ENCODE results near the gene KRTCAP2. TPM values are rescaled to one million over a fixed set of nuclear protein-coding genes. Genes with fewer than 3 reads are reported as not detected.

The KRTCAP2 gene
- total RNA-seq, 1 donor from 2014 or later, result 221 TPM

GRCh38 chr1:155184835-155185782, 12.0 kb upstream of the KRTCAP2 start:
- intact Hi-C loops (cut with micrococcal nuclease), result no loop called here

- intact Hi-C loops (cut with micrococcal nuclease), result no loop called here
Measured at GRCh38 chr1:155184351-155184811, 11.3 kb upstream of the KRTCAP2 start.

DNA sequence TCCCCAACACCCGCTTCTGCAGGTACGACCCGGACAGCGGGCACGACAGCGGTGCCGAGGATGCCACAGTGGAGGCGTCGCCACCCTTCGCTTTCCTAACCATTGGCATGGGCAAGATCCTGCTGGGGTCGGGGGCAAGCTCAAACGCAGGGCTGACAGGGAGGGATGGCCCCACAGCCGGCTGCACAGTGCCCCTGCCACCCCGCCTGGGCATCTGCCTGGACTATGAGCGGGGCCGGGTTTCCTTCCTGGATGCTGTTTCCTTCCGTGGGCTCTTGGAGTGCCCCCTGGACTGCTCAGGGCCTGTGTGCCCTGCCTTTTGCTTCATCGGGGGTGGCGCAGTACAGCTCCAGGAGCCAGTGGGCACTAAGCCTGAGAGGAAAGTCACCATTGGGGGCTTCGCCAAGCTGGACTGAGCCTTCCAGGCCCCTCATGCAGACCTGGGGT, 10.7 kb upstream of the KRTCAP2 start:
- intact Hi-C loops (cut with micrococcal nuclease), result no loop called here

DNA sequence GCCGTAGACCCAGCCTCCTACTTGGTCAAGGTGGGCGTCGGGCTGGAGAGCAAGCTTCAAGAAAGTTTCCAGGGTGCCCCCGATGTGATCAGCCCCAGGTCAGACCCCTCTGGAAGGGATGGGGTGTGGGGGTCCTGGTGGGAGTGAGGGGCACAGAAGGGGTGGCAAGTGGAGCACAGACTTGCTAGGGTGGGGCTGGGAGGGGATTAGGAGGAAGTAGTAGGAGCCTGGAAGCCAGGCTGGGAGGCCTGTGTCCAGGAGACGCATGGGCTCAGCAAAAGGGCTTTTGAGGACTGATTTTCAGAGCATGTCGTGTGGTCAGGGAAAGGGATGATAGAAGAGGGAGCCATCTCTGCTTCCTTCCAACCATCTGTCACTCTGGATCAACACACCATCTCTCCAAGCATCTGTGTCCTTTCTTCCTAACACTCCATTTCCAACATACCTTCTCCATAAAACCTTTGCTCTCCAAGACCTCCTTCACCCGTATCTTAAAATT, 9.0 kb upstream of the KRTCAP2 start:
- intact Hi-C loops (cut with micrococcal nuclease), result no loop called here

DNA sequence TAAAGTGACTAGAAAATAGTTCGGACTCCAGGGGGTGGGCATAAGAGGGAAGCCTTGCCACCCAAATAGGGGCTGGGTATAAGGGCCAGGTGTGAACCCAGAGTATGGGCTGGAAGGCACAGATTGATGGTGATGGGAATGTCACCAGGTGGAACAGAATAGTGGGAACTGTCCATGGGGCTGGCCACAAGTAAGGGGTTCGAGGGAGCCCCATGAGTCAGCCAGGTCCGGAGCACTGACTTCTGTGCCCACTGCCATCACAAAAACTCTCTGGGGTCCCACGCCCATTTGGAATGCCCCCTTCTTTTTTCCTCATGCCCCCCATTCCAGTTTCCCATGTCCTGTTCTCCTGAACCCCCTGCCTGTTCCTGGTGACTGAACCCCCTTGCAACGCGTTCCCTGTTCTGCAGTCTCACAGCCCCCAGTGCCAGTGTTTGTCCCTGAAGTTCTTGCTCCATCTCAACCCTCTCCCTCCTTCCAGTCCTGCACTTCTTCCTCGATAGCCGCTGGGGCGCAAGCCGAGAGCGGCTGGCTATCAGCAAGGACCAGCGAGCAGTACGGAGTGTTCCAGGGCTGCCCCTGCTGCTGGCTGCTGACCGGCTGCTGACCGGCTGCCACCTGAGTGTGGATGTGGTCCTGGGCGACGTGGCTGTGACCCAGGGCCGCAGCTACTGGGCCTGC, 8.4 kb upstream of the KRTCAP2 start:
- intact Hi-C loops (cut with micrococcal nuclease), result no loop called here

DNA sequence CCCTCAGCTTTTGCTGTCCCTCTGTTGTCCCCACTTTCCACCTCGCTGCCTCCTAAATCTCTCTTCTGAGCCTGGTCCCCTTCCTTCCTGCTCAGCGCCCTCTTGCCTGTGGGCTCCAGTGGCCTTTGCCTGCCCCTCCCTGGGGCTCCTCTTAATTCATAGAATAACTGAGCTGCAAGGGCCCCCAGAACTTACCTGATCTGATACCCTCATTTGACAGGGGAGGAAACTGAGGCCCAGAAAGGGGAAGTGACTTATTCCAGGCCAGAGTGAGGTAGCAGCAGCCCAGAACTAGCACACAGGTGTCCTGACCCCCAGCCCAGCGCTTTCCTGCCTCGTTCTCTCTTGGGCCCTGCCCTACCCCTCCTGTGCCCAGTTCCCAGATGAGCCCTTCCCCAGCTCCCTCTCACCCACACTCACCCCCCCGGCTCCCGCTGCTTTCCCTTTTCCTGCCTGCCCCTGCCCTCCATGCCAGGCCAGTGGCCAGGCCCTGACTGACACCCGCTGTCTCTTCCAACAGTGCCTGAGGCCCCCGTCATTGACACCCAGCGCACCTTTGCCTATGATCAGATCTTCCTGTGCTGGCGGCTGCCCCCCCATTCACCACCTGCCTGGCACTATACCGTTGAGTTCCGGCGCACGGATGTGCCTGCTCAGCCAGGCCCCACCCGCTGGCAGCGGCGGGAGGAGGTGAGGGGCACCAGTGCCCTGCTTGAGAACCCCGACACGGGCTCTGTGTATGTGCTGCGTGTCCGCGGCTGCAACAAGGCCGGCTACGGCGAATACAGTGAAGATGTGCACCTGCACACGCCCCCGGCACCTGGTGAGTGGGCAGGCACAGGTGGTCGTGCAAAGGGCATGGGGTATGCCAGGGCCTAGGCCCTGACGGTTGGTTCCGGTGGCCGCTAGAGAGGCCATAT, 6.3 kb upstream of the KRTCAP2 start:
- intact Hi-C loops (cut with micrococcal nuclease), result loop anchor here (10.0 kb wide), 1 partner anchor 205 kb away; the partner anchor contains the start of genes CKS1B and SHC1

- intact Hi-C loops (cut with micrococcal nuclease), result loop anchor here (10.0 kb wide), 1 partner anchor 204 kb away; the partner anchor contains the start of genes CKS1B and SHC1
Measured at GRCh38 chr1:155178441-155179111, 5.5 kb upstream of the KRTCAP2 start.

DNA sequence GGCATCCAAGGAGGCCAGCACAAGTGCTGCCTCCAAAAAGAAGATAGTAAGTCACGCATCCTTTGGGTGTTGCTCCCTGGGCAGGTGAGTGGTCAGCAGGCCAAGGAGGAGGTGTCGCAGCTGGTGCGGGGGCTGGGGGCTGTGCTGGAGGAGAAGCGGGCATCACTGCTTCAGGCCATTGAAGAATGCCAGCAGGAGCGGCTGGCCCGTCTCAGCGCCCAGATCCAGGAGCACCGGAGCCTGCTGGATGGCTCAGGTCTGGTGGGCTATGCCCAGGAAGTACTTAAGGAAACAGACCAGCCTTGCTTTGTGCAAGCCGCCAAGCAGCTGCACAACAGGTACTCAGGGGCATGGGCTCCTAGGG, 4.8 kb upstream of the KRTCAP2 start:
- intact Hi-C loops (cut with micrococcal nuclease), result loop anchor here (2.0 to 10.0 kb wide), 2 partner anchors 29 to 203 kb away; partner anchors contain the start of genes CKS1B, SHC1 and THBS3

GRCh38 chr1:155177192-155177917, 4.3 kb upstream of the KRTCAP2 start:
- intact Hi-C loops (cut with micrococcal nuclease), result loop anchor here (2.0 to 10.0 kb wide), 2 partner anchors 29 to 203 kb away; partner anchors contain the start of genes CKS1B, SHC1 and THBS3

GRCh38 chr1:155176544-155177071, 3.5 kb upstream of the KRTCAP2 start:
- intact Hi-C loops (cut with micrococcal nuclease), result loop anchor here (1.0 to 10.0 kb wide), 5 partner anchors 18 to 202 kb away; partner anchors contain the start of genes CKS1B, SHC1 and THBS3

- intact Hi-C loops (cut with micrococcal nuclease), result loop anchor here (1.0 to 10.0 kb wide), 5 partner anchors 18 to 201 kb away; partner anchors contain the start of genes CKS1B, SHC1 and THBS3
Measured at GRCh38 chr1:155175927-155176371, 2.8 kb upstream of the KRTCAP2 start.

- intact Hi-C loops (cut with micrococcal nuclease), result loop anchor here (10.0 kb wide), 1 partner anchor 201 kb away; the partner anchor contains the start of genes CKS1B and SHC1
Measured at GRCh38 chr1:155175281-155175926, 2.3 kb upstream of the KRTCAP2 start.

GRCh38 chr1:155174324-155175280, 1.5 kb upstream of the KRTCAP2 start:
- intact Hi-C loops (cut with micrococcal nuclease), result loop anchor here (10.0 kb wide), 1 partner anchor 200 kb away; the partner anchor contains the start of genes CKS1B and SHC1

DNA sequence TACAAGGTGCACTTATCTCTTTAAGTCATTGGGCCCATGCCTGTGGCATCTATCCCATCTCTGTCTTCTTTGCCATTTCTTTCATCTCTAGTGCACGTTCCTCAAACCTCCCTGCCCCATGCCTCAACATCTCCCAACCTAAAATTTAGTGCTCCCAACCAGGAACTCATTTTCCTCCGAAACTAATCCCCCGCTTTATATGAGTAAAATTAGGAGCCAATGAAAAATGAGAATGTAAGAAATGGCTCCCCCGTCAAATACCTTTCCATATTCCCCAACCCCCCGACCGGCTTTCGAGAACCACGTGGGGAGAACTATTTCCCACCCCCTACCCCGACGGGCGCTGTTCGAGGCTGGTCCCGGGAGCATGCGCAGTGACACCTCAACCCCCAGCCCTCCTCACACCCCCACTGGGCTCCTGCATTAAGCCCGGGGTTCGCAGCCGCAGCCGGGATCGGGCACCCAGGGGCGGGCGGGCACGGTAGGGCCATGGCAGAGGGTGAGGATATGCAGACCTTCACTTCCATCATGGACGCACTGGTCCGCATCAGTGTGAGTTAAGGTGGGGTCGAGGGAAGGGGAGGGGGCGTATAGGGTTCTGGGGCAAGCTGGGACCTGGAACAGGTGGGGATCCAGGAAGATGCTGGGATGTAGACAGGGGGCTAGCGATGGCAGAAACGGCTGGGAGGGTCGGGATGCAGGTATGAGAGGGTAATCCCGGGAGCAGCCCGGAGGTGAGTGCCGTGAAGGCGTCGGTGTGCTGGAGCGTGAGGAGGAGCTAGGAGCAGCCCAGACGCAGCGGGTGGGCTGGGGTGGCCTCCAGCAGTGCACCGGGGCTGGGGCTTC, 597 bp upstream of the KRTCAP2 start, which contains the start of gene TRIM46:
TSS of gene TRIM46 (plus strand) at position 372 of the 846 bp plus-strand sequence. CDS start at position 490, 118 bp downstream.
- intact Hi-C loops (cut with micrococcal nuclease), result loop anchor here (2.0 to 10.0 kb wide), 2 partner anchors 39 to 199 kb away; partner anchors contain the start of genes CKS1B, SHC1 and SLC50A1
